Fibroblast of mammary gland (primary cell): ENCODE measurements around the gene DISC1.
"Not testable (repeated sequence)": the region's sequence is repeated elsewhere in the genome, so short reads cannot be mapped to it uniquely, and the experiment has no call there.

Experiments
- DNase-seq: peaks from one replicate; pipeline ENCODE4 v3.0.0-alpha.2; 2010; ENCODE audit warnings: low read depth
- H3K4me3 ChIP-seq: 2 replicates; pipeline ENCODE4 v1.5.1; 2011; ENCODE audit warnings: low read depth, mild to moderate bottlenecking, low read length, moderate library complexity; ENCODE audit not compliant: control insufficient read depth
- TF ChIP-seq, protein P1 (sequence below): conservative IDR thresholded peaks from 2 replicates; pipeline ENCODE4 v1.5.1; 2011; ENCODE audit warnings: low read depth, low read length, inconsistent platforms; ENCODE audit not compliant: control insufficient read depth, insufficient read depth

DISC1 gene

DNA sequence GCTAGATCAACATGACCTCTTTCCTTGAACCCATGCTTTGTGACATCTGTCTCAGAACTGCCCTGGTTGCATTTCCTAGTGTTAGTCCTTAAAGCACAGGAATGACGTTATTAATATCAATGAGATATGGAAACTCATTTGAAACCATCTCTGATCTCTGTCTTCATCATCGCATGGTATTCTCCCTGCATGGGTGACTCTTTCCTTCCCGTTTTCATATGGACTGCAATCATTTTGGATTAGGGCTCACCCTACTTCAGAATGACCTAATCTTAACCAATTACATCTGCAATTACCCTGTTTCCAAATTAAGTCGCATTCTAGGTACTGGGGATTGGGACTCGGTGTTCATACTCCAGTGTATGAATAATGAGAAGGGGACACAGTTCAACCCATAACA, 41.7 kb upstream of the DISC1 start:
- TF ChIP-seq, protein P1, sequence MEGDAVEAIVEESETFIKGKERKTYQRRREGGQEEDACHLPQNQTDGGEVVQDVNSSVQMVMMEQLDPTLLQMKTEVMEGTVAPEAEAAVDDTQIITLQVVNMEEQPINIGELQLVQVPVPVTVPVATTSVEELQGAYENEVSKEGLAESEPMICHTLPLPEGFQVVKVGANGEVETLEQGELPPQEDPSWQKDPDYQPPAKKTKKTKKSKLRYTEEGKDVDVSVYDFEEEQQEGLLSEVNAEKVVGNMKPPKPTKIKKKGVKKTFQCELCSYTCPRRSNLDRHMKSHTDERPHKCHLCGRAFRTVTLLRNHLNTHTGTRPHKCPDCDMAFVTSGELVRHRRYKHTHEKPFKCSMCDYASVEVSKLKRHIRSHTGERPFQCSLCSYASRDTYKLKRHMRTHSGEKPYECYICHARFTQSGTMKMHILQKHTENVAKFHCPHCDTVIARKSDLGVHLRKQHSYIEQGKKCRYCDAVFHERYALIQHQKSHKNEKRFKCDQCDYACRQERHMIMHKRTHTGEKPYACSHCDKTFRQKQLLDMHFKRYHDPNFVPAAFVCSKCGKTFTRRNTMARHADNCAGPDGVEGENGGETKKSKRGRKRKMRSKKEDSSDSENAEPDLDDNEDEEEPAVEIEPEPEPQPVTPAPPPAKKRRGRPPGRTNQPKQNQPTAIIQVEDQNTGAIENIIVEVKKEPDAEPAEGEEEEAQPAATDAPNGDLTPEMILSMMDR = no peak
- DNase-seq = no peak
- H3K4me3 ChIP-seq = no peak overlapping the region

DNA sequence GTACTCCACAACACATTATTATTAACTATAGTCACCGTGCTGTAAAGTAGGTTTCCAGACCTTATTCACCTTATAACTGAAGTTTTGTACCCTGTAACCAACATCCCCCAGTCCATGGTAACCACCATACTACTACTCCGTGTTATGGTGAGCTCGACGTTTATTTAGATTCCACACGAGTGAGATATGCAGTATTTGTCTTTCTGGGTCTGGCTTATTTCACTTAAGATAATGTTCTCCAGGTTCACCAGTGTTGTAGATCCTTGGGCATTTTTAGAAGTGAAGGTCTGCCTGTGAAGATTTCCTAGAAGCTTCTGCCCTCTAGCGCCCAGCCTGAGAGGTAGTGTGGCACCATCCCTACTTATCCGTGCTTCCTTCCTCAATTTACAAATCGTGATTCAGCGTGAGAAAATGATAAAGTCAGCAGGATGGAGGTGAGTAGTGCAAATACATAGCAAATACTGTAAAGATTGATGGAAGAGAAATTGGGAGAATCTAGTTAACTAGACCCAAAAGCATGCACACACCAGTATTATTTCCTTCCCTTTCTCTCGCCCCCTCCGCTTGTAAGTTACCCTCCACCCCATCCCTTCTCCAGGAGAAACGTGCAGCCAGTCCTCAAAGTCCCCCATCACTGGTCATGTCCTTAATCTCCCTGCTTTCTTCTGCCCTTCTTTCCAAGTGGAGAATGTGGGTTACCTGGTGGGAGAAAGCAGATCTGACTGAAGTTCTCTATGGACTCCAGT, 36.0 kb upstream of the DISC1 start:
- TF ChIP-seq, protein P1 = peak; percentile 87
- DNase-seq = peak; percentile 82
- H3K4me3 ChIP-seq = no peak overlapping the region

DNA sequence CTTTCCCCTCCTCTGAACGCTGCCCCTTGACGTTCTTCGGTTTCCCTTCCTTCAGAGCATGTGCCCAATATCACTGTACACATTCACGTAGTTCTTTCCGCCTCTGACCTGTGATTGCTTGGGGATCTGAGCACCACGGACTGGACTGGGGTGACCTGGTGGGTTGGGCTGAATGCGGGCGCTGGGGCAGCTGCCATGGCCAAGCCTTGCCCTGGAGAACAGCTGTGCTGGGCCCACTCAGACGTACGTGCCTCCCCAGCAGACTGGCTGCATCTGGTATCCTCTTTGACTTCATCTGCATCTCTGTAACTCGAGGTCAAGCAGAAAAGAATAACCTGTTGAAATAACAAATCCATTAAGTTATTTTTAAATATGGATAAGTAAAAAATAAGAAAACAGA, 35.1 kb upstream of the DISC1 start:
- H3K4me3 ChIP-seq = no peak overlapping the region
- DNase-seq = no peak
- TF ChIP-seq, protein P1 = no peak

DNA sequence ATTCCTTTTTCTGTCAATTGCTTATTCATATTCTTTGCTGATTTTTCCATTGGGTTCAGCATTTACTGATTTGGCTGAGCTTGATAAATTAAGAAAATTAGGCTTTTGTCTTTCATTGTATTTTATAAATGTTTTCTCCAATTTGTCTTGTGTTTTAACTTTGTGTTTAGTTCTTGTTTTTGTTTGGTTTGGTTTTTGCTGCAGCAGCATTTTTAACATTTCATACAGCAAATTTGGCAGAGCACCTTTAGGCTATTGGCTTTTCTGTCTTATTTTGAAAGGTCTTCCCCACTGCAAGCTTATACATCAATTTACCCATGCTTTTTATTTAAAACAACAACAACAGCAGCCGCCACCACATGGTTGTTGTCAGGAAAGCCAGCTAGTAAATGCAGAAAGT, 33.8 kb upstream of the DISC1 start:
- DNase-seq = no peak
- TF ChIP-seq, protein P1 = no peak
- no peak overlapping the region for H3K4me3 ChIP-seq

DNA sequence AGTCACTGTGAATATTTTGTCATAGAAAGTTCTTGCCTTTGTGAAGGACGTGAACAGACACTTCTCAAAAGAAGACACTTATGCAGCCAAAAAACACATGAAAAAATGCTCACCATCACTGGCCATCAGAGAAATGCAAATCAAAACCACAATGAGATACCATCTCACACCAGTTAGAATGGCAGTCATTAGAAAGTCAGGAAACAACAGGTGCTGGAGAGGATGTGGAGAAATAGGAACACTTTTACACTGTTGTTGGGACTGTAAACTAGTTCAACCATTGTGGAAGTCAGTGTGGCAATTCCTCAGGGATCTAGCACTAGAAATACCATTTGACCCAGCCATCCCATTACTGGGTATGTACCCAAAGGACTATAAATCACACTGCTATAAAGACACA, 33.3 kb upstream of the DISC1 start:
- not testable (repeated sequence) for DNase-seq, H3K4me3 ChIP-seq

DNA sequence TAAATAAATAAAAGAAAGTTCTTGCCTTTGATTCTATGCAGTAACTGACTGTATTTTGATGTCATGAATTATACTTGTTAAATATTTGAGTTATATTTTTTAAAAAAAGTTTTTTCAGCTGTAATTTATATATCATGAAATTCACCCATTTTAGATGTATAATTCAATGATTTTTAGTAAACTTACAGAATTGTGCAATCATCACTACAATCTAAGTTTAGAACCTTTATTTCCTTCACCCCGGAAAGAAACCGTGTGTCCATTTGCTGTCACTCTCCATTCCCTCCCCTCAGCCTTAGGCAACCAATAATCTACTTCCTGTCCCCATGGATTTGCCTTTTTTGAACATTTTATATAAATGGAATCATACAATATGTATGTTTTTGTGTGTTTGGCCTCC, 32.5 kb upstream of the DISC1 start:
- H3K4me3 ChIP-seq = no peak overlapping the region
- no peak for DNase-seq
- TF ChIP-seq, protein P1 = no peak

DNA sequence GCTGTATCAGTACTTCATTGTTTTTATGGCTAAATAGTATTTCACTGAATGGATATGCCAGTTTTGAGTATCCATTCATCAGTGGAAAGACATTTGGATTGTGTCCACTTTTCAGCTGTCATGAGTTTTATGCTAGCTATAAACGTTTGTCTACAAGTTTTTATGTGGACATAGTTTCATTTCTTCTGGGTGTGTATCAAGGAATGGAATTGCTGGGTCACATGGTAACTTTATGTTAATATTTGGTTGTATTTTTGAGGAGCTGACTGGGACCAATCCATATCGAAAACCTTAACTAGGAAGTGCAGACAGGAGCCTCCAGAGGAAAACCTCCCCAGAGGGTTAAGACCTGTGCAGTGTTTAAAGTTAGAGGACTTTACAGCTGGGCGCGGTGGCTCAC, 31.8 kb upstream of the DISC1 start:
- no peak for DNase-seq
- no peak overlapping the region for H3K4me3 ChIP-seq
- TF ChIP-seq, protein P1 = no peak
